Activated CD4-positive, alpha-beta memory T cell treated with anti-CD3 and anti-CD28 coated beads for 36 hours (primary cell): ENCODE data around the gene SP7. TPM values are rescaled to one million over a fixed set of nuclear protein-coding genes. Genes with fewer than 3 reads are reported as not detected.

Source experiments
- CTCF ChIA-PET: fragments of 350-600 bp; sonication (Branson Sonifier 250); formaldehyde crosslinking; loops from one replicate; lab custom pipeline; 2021; ENCODE audit warnings: antibody characterized with exemption, inconsistent platforms; lab: Charles Lee
- POLR2A ChIA-PET: fragments of 350-600 bp; sonication (Branson Sonifier 250); formaldehyde crosslinking; loops from one replicate; lab custom pipeline; 2021; ENCODE audit warnings: antibody characterized with exemption; lab: Charles Lee
- DNase-seq: peaks from one replicate; pipeline ENCODE4 v3.0.0-alpha.2; 2020
- H3K27ac Mint-ChIP-seq: one replicate; pipeline ENCODE4 v1.8.0; 2021; ENCODE audit warnings: mixed read lengths
- H3K27me3 Mint-ChIP-seq: one replicate; pipeline ENCODE4 v1.8.0; 2021; ENCODE audit warnings: mixed read lengths
- H3K36me3 Mint-ChIP-seq: one replicate; pipeline ENCODE4 v1.8.0; 2021; ENCODE audit warnings: mixed read lengths
- H3K4me1 Mint-ChIP-seq: one replicate; pipeline ENCODE4 v1.8.0; 2021; ENCODE audit warnings: low read depth, mixed read lengths
- H3K4me3 Mint-ChIP-seq: one replicate; pipeline ENCODE4 v1.8.0; 2021; ENCODE audit warnings: mild to moderate bottlenecking, mixed read lengths
- H3K9me3 Mint-ChIP-seq: one replicate; pipeline ENCODE4 v1.8.0; 2021; ENCODE audit warnings: mixed read lengths
- intact Hi-C: fragments of 100-400 bp; cut with micrococcal nuclease; formaldehyde crosslinking; loops from one replicate; pipeline ENCODE4 v1.15.1; 2023
- total RNA-seq, 2 experiments: library from RNA; stranded (reverse); gene quantifications; one replicate each; pipeline ENCODE4 v1.2.3, GENCODE V29; 2021

Gene SP7
- total RNA-seq, 2 experiments from 2014 or later, result not detected

DNA sequence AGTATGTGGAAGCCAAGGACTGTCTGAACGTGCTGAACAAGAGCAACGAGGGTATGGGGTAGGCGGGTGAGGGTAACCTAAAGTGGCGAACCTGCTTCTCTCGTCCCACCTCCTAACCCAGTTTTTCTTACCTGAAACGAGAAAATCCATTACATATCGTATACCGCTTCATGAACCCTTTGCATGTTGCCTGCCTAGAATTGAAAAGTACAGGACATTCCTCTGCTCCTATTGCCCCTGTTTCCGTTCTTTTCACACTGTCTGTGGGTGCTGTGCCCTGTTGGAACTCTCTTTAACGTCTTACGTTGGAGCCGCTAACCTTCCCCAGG lies 40.3 kb downstream of the SP7 start:
- Mint-ChIP-seq H3K27ac (peak overlapping the region; percentile 94), H3K4me3 (peak overlapping the region; percentile 99), H3K4me1 (peaks cover 53% of the 10 kb centered on the region), H3K36me3 (peaks cover 64% of the 10 kb centered on the region), H3K27me3 (no peaks in the 10 kb centered on the region), H3K9me3 (no peaks in the 10 kb centered on the region)
- CTCF ChIA-PET, result interaction anchor here (0.8 to 5.8 kb wide), 12 partner anchors 9 to 230 kb away, joined by 3 to 54 read pairs (median 4); partner anchors contain the start of genes AAAS and ITGB7
- intact Hi-C loops, result loop anchor here (1.0 to 5.0 kb wide), 5 partner anchors 25 to 137 kb away; partner anchors contain the start of genes AAAS and ESPL1
- POLR2A ChIA-PET, result interaction anchor here (0.9 to 1.9 kb wide), 8 partner anchors 12 to 89 kb away, joined by 3 to 15 read pairs (median 4); partner anchors contain the start of genes AAAS, ESPL1 and ITGB7
- no peak for DNase-seq

DNA sequence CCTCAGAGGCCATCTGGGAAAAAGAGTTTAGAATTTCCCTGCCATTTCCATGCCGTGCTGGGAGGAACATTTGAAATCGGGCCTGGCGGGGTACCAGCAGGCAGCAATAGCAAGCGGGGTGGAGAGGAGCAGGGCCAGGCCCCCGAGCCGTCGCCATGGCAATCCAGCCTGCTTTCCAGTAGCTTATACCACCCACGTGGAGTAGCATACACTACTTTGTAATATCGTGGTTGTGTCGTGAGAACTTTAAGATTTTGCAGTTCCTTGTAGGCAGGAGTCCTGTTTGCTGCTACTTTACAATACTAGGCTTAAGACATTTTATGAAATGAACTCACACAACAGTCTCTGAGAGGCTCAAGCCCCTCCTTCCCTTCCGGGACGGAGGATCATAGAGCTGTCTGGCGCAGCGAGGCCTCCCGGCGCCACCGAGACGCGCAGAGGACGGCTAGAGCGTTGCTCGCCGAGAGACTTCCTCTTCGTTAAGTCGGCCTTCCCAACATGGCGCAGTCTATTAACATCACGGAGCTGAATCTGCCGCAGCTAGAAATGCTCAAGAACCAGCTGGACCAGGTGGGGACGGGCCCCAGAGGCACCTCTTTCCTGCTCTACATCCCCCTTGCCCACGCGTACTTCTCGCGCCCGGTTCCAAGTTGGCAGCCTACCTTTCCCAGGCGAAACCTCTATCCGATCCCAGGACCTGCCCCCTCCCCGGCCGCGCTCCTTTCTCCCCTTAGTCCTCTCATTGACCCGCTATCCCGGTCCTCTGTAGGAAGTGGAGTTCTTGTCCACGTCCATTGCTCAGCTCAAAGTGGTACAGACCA lies 40.9 kb downstream of the SP7 start, which contains the start of gene PFDN5:
Gene PFDN5, plus strand, starts transcription at position 473 of the 821 bp plus-strand sequence. Its CDS starts 26 bp downstream, at position 499.
- ChIA-PET CTCF (interaction anchor here (0.7 to 5.8 kb wide), 13 partner anchors 9 to 230 kb away, joined by 3 to 54 read pairs (median 4); partner anchors contain the start of genes AAAS and ITGB7), POLR2A (interaction anchor here (0.9 to 1.9 kb wide), 9 partner anchors 12 to 95 kb away, joined by 3 to 15 read pairs (median 4); partner anchors contain the start of genes AAAS, ESPL1 and ITGB7)
- H3K4me3 Mint-ChIP-seq, result peak within 1 kb of the TSS; percentile 99
- no peaks in the 10 kb centered on the region for H3K9me3 Mint-ChIP-seq
- H3K27me3 Mint-ChIP-seq, result no peaks in the 10 kb centered on the region
- DNase-seq, result peak; percentile 92
- H3K36me3 Mint-ChIP-seq, result peaks cover 65% of the 10 kb centered on the region
- H3K27ac Mint-ChIP-seq, result peak within 1 kb of the TSS; percentile 94
- intact Hi-C loops, result loop anchor here (1.0 to 5.0 kb wide), 5 partner anchors 26 to 136 kb away; partner anchors contain the start of genes AAAS and ESPL1
- H3K4me1 Mint-ChIP-seq, result peaks cover 53% of the 10 kb centered on the region

DNA sequence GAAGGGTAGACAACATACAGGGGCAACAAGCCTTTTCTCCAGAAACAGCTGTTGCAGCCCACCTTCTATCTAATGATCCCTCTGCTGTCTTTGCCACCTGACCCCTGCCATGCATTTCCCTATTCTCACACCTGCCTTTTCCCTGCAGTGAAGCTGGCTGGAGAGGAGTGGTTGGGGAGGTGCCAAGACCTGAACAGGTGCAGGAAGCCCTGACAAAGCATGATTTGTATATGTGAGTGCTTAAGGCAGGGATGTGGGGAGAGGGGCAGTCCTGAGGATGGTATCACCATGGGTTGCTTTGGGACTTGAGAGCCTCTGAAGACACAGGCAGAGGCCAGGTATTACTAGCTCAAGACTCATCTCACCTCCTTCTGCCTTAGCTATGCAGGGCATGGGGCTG lies 43.7 kb downstream of the SP7 start:
- DNase-seq, result no peak
- Mint-ChIP-seq H3K9me3 (no peaks in the 10 kb centered on the region), H3K4me1 (peaks cover 40% of the 10 kb centered on the region), H3K27me3 (no peaks in the 10 kb centered on the region), H3K36me3 (peaks cover 64% of the 10 kb centered on the region), H3K27ac (no peak overlapping the region), H3K4me3 (no peak overlapping the region)
- intact Hi-C loops, result no loop called here
- CTCF ChIA-PET, result interaction anchor here (1.0 to 8.4 kb wide), 3 partner anchors 29 to 82 kb away, joined by 3 to 172 read pairs (median 12); partner anchors contain the start of gene AAAS
- POLR2A ChIA-PET, result interaction anchor here (1.0 kb wide), 1 partner anchor 64 kb away, joined by 3 read pairs; no protein-coding TSS in a partner anchor

DNA sequence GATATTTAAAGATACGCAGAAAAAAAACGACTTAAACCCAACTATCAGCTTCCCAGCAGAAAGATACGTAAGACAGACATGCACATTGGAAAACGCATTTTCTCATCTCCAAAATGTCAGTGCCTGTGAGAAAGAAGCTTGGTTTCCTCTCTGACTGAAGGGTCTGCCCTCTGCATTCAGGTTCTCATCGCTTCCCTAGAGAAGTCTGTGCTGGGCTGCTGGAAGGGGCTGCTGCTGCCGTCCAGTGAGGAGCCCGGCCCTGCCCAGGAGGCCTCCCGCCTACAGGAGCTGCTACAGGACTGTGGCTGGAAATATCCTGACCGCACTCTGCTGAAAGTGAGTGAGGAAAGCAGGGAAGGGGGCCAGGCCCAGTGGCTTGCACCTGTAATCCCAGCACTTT lies 45.5 kb downstream of the SP7 start:
- ChIA-PET POLR2A (interaction anchor here (0.9 to 1.8 kb wide), 7 partner anchors 9 to 110 kb away, joined by 3 to 8 read pairs (median 4); partner anchors contain the start of genes AAAS, CSAD, MYG1 and ZNF740), CTCF (interaction anchor here (0.6 to 8.4 kb wide), 20 partner anchors 11 to 243 kb away, joined by 3 to 172 read pairs (median 5); partner anchors contain the start of genes AAAS, CSAD, ESPL1 and ZNF740)
- Mint-ChIP-seq H3K36me3 (peaks cover 63% of the 10 kb centered on the region), H3K9me3 (no peaks in the 10 kb centered on the region), H3K27me3 (no peaks in the 10 kb centered on the region), H3K4me3 (no peak overlapping the region), H3K4me1 (peaks cover 28% of the 10 kb centered on the region), H3K27ac (peak overlapping the region; percentile 44)
- peak; percentile 22 for DNase-seq
- intact Hi-C loops, result no loop called here

DNA sequence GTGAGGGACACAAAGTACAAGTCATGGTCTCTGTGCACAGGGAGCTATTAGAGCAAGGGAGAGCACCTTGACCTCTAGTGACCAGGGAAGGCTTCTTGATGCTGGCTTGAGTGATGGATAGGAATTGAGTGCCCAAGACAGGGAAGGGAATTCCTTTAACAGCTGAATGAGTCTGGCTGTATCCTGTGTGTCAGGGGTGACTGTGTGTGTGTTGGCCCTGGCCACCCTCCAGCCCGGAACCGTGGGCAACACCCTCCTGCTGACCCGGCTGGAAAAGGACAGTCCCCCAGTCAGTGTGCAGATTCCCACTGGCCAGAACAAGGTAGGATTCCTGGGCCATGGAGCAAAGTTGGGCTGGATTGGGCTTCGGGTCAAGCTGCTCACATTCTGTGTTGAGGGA lies 46.3 kb downstream of the SP7 start:
- intact Hi-C loops, result no loop called here
- peaks cover 59% of the 10 kb centered on the region for H3K36me3 Mint-ChIP-seq
- no peaks in the 10 kb centered on the region for H3K27me3 Mint-ChIP-seq
- no peak for DNase-seq
- peaks cover 22% of the 10 kb centered on the region for H3K4me1 Mint-ChIP-seq
- H3K27ac Mint-ChIP-seq, result peak overlapping the region; percentile 44
- ChIA-PET CTCF (interaction anchor here (1.1 to 8.4 kb wide), 12 partner anchors 12 to 131 kb away, joined by 3 to 172 read pairs (median 8); partner anchors contain the start of genes AAAS and ESPL1), POLR2A (interaction anchor here (1.0 to 1.8 kb wide), 3 partner anchors 11 to 25 kb away, joined by 3 to 8 read pairs (median 5); no protein-coding TSS in a partner anchor)
- no peaks in the 10 kb centered on the region for H3K9me3 Mint-ChIP-seq
- H3K4me3 Mint-ChIP-seq, result no peak overlapping the region

DNA sequence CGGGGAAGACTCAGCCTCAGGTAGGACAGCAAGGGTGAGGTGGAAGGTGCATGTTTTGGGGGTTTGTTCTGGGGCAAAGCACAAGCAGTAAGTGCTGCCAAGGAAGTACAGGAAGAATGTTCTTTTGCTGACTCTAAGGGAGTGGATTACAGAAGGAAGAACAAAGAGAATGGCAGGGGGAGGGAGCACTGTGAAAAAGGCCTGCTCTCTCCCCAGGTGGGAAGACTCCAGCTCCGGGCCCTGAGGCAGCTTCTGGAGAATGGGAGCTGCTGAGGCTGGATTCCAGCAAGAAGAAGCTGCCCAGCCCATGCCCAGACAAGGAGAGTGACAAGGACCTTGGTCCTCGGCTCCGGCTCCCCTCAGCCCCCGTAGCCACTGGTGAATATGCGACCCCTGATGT lies 47.8 kb downstream of the SP7 start:
- intact Hi-C loops, result no loop called here
- DNase-seq, result no peak
- H3K27me3 Mint-ChIP-seq, result no peaks in the 10 kb centered on the region
- no peak overlapping the region for H3K4me3 Mint-ChIP-seq
- CTCF ChIA-PET, result interaction anchor here (0.6 to 8.4 kb wide), 18 partner anchors 9 to 223 kb away, joined by 3 to 172 read pairs (median 5); partner anchors contain the start of genes AAAS, ESPL1 and MYG1
- H3K9me3 Mint-ChIP-seq, result no peaks in the 10 kb centered on the region
- peaks cover 62% of the 10 kb centered on the region for H3K36me3 Mint-ChIP-seq
- POLR2A ChIA-PET, result interaction anchor here (1.3 kb wide), 1 partner anchor 18 kb away, joined by 6 read pairs; no protein-coding TSS in a partner anchor
- peaks cover 19% of the 10 kb centered on the region for H3K4me1 Mint-ChIP-seq
- no peak overlapping the region for H3K27ac Mint-ChIP-seq

DNA sequence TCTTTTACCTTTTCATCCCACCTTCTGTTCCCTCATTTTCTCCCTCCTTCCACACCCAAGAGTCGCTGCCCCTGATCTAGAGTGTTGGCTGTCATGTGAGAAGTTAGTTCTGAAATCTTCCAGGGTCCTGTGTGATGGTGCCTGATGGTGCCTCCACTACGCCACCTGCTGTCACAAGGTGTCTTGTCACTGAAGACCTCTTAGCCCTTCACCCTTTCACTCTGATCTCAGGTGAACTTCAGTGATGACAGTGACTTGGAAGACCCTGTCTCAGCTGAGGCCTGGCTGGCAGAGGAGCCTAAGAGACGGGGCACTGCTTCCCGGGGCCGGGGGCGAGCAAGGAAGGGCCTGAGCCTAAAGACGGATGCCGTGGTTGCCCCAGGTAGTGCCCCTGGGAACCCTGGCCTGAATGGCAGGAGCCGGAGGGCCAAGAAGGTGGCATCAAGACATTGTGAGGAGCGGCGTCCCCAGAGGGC lies 48.4 kb downstream of the SP7 start:
- Mint-ChIP-seq H3K36me3 (peaks cover 61% of the 10 kb centered on the region), H3K27me3 (no peaks in the 10 kb centered on the region), H3K9me3 (no peaks in the 10 kb centered on the region), H3K4me3 (no peak overlapping the region), H3K27ac (peak overlapping the region; percentile 68), H3K4me1 (peaks cover 19% of the 10 kb centered on the region)
- peak; percentile 76 for DNase-seq
- intact Hi-C loops, result loop anchor here (1.0 kb wide), 2 partner anchors 74 to 128 kb away; no protein-coding TSS in a partner anchor
- ChIA-PET POLR2A (interaction anchor here (1.3 kb wide), 1 partner anchor 18 kb away, joined by 6 read pairs; no protein-coding TSS in a partner anchor), CTCF (interaction anchor here (0.6 to 8.4 kb wide), 17 partner anchors 9 to 222 kb away, joined by 3 to 172 read pairs (median 5); partner anchors contain the start of genes AAAS and ESPL1)

DNA sequence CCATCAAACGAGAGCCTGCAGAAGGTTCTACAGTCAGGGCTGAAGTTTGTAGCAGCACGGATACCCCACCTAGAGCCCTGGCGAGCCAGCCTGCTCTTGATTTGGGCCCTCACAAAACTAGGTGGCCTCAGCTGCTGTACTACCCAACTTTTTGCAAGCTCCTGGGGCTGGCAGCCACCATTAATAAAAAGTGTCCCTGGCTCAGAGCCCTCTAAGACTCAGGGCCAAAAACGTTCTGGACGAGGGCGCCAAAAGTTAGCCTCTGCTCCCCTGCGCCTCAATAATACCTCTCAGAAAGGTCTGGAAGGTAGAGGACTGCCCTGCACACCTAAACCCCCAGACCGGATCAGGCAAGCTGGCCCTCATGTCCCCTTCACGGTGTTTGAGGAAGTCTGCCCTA lies 49.7 kb downstream of the SP7 start:
- intact Hi-C loops, result no loop called here
- POLR2A ChIA-PET, result interaction anchor here (1.3 kb wide), 1 partner anchor 88 kb away, joined by 3 read pairs; no protein-coding TSS in a partner anchor

DNA sequence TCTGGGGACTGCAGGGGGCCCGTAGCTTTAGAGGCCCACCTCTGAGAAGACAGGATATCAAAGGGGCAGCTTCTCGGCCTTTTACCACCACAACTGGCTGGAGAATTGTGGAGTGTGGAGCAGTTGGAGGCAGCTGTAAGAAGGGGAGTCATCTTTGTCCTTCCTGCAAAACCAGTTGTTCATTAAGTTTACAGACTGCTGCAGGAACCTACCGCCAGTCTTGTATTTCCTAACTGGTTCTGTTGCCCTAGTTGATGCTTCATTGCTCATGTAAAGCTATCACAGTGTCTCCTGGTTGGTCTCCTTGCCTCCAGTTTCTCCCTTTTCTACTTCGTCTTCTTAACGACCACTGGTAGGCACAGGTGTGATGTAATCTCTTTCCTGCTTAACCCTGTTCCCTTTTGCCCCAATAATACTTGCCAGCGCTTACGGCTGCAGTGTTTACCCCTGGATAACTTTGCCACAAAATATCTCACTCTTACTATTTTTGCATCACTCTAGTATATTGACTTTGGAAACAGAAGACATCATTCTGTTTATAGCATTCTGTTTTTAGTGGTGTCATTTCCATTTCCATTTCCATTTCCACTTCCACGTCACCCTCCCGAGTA lies 56.2 kb downstream of the SP7 start:
- no peak for DNase-seq
- Mint-ChIP-seq H3K27ac (no peak overlapping the region), H3K27me3 (no peaks in the 10 kb centered on the region), H3K36me3 (peaks cover 56% of the 10 kb centered on the region), H3K4me3 (no peak overlapping the region), H3K4me1 (no peaks in the 10 kb centered on the region), H3K9me3 (no peaks in the 10 kb centered on the region)
- intact Hi-C loops, result no loop called here
- ChIA-PET CTCF (interaction anchor here (1.2 to 2.1 kb wide), 3 partner anchors 8 to 66 kb away, joined by 4 to 7 read pairs (median 5); no protein-coding TSS in a partner anchor), POLR2A (interaction anchor here (2.7 to 3.4 kb wide), 2 partner anchors 11 kb away, joined by 8 to 17 read pairs; partner anchors contain the start of gene ESPL1)

More for the DNA sequence above, 49.7 kb downstream of the SP7 start:
- Mint-ChIP-seq H3K4me3 (no peak overlapping the region), H3K27me3 (no peaks in the 10 kb centered on the region), H3K4me1 (peaks cover 19% of the 10 kb centered on the region), H3K9me3 (no peaks in the 10 kb centered on the region), H3K36me3 (peaks cover 61% of the 10 kb centered on the region), H3K27ac (no peak overlapping the region)
- CTCF ChIA-PET, result interaction anchor here (0.6 to 8.4 kb wide), 10 partner anchors 8 to 275 kb away, joined by 3 to 172 read pairs (median 6); partner anchors contain the start of gene PFDN5
- no peak for DNase-seq

DNA sequence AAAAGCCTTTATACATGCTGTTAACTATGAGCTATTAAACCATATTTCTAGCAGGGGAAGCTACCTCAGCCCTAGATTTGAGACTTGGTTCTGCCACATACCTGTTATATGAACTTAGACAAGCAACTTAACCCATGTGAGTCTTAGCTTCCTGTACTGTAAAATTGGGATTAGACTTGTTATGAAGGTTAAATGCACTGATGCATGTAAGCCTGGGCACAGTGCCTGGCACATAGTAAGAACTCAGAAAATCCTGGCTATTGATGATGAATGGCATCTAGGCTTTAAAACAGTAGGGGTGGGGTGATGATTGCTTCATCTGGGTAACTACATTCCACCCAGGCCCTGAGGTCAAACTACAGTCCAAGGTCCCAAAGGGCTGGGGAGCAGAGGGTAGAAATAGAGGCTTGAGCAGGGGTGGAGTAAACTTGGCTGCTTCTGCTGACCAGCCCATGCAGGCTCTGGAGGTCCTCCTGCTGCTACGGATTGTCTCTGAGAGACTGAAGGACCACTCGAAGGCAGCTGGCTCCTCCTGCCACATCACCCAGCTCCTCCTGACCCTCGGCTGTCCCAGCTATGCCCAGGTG lies 56.8 kb downstream of the SP7 start:
- Mint-ChIP-seq H3K27ac (no peak overlapping the region), H3K27me3 (no peaks in the 10 kb centered on the region), H3K4me3 (no peak overlapping the region), H3K9me3 (no peaks in the 10 kb centered on the region), H3K36me3 (peaks cover 60% of the 10 kb centered on the region), H3K4me1 (no peaks in the 10 kb centered on the region)
- intact Hi-C loops, result no loop called here
- DNase-seq, result no peak
- ChIA-PET CTCF (interaction anchor here (1.2 to 2.1 kb wide), 3 partner anchors 9 to 65 kb away, joined by 4 to 7 read pairs (median 5); no protein-coding TSS in a partner anchor), POLR2A (interaction anchor here (1.7 to 3.4 kb wide), 3 partner anchors 11 to 20 kb away, joined by 4 to 17 read pairs (median 8); partner anchors contain the start of genes ESPL1 and MYG1)
